HEK293T (cell line): ENCODE results near the gene SAC3D1.
"Not testable (repeated sequence)": the region's sequence is repeated elsewhere in the genome, so short reads cannot be mapped to it uniquely, and the experiment has no call there.

ENCODE experiments used
- CTCF ChIA-PET: fragments of 350-600 bp; formaldehyde crosslinking; extraction: SDS; loops from one replicate; lab custom pipeline; 2021; ENCODE audit warnings: antibody characterized with exemption, inconsistent platforms; lab: Yijun Ruan, JAX
- POLR2A ChIA-PET: fragments of 350-600 bp; formaldehyde crosslinking; extraction: SDS; loops from one replicate; lab custom pipeline; 2020; ENCODE audit warnings: antibody characterized with exemption, inconsistent platforms; lab: Yijun Ruan, JAX
- DNase-seq: peaks from one replicate; pipeline ENCODE4 v3.0.0; 2012; ENCODE audit warnings: mixed read lengths; ENCODE audit errors: extremely low spot score
- ARNT ChIP-seq: fragments of 450-650 bp; IDR thresholded peaks from 2 replicates; pipeline ENCODE4 v1.6.1; 2017; ENCODE audit warnings: mild to moderate bottlenecking
- BHLHE40 ChIP-seq: fragments of 450-650 bp; IDR thresholded peaks from 2 replicates; pipeline ENCODE4 v1.6.1; 2016; ENCODE audit warnings: mild to moderate bottlenecking, moderate library complexity, borderline replicate concordance
- CTBP1 ChIP-seq: fragments of 450-650 bp; IDR thresholded peaks from 2 replicates; pipeline ENCODE4 v1.6.1; 2016; ENCODE audit warnings: borderline replicate concordance
- ELF4 ChIP-seq: fragments of 450-650 bp; IDR thresholded peaks from 2 replicates; pipeline ENCODE4 v1.6.1; 2017; ENCODE audit warnings: antibody characterized with exemption
- FOXA1 ChIP-seq: fragments of 450-650 bp; IDR thresholded peaks from 2 replicates; pipeline ENCODE4 v1.6.1; 2016; ENCODE audit warnings: mild to moderate bottlenecking
- FOXK2 ChIP-seq: fragments of 450-650 bp; IDR thresholded peaks from 2 replicates; pipeline ENCODE4 v1.6.1; 2016; ENCODE audit warnings: mild to moderate bottlenecking
- FOXM1 ChIP-seq: fragments of 450-650 bp; IDR thresholded peaks from 2 replicates; pipeline ENCODE4 v1.6.1; 2017; ENCODE audit warnings: mild to moderate bottlenecking, borderline replicate concordance
- HDGF ChIP-seq: fragments of 450-650 bp; IDR thresholded peaks from 2 replicates; pipeline ENCODE4 v1.6.1; 2017; ENCODE audit warnings: antibody characterized with exemption, borderline replicate concordance
- L3MBTL2 ChIP-seq: fragments of 450-650 bp; conservative IDR thresholded peaks from 2 replicates; pipeline ENCODE4 v1.6.1; 2016; ENCODE audit warnings: mild to moderate bottlenecking
- LEF1 ChIP-seq: fragments of 450-650 bp; IDR thresholded peaks from 2 replicates; pipeline ENCODE4 v1.6.1; 2017; ENCODE audit warnings: mild to moderate bottlenecking, borderline replicate concordance
- NFRKB ChIP-seq: fragments of 450-650 bp; IDR thresholded peaks from 2 replicates; pipeline ENCODE4 v1.6.1; 2016; ENCODE audit warnings: mild to moderate bottlenecking, moderate library complexity
- PKNOX1 ChIP-seq: fragments of 450-650 bp; IDR thresholded peaks from 2 replicates; pipeline ENCODE4 v1.6.1; 2016
- SP1 ChIP-seq: fragments of 450-650 bp; IDR thresholded peaks from 2 replicates; pipeline ENCODE4 v1.6.1; 2017
- SUZ12 ChIP-seq: fragments of 450-650 bp; IDR thresholded peaks from 2 replicates; pipeline ENCODE4 v1.6.1; 2016; ENCODE audit warnings: mild to moderate bottlenecking
- TARDBP ChIP-seq: fragments of 450-650 bp; IDR thresholded peaks from 2 replicates; pipeline ENCODE4 v1.6.1; 2016
- ZNF384 ChIP-seq: fragments of 450-650 bp; IDR thresholded peaks from 2 replicates; pipeline ENCODE4 v1.6.1; 2016

The SAC3D1 gene

GRCh38 chr11:64998690-64999431 is 42.1 kb upstream of the SAC3D1 start:
- CTCF ChIA-PET: interaction anchor here (0.9 to 1.3 kb wide), 2 partner anchors 8 to 111 kb away, joined by 3 to 4 read pairs; no protein-coding TSS in a partner anchor
- DNase-seq: no peak
- POLR2A ChIA-PET: interaction anchor here (0.5 to 0.9 kb wide), 2 partner anchors 42 to 53 kb away, joined by 3 read pairs; partner anchors contain the start of gene SAC3D1
- TF ChIP-seq FOXM1: no peak
- TF ChIP-seq FOXK2: no peak
- no peak for TF ChIP-seq ELF4
- no peak for TF ChIP-seq NFRKB
- no peak for TF ChIP-seq BHLHE40
- no peak for TF ChIP-seq SP1
- no peak for TF ChIP-seq LEF1
- TF ChIP-seq ARNT: no peak
- no peak for TF ChIP-seq PKNOX1
- TF ChIP-seq CTBP1: no peak
- no peak for TF ChIP-seq L3MBTL2
- TF ChIP-seq SUZ12: no peak
- no peak for TF ChIP-seq ZNF384
- TF ChIP-seq TARDBP: no peak
- no peak for TF ChIP-seq FOXA1

GRCh38 chr11:64999478-64999877 is 41.5 kb upstream of the SAC3D1 start:
- ChIA-PET POLR2A (interaction anchor here (0.5 kb wide), 1 partner anchor 54 kb away, joined by 3 read pairs; no protein-coding TSS in a partner anchor), CTCF (interaction anchor here (1.3 kb wide), 1 partner anchor 111 kb away, joined by 3 read pairs; no protein-coding TSS in a partner anchor)
- DNase-seq: no peak
- TF ChIP-seq L3MBTL2 (no peak), NFRKB (no peak), HDGF (no peak), FOXM1 (no peak), LEF1 (no peak), FOXK2 (no peak), ARNT (no peak), TARDBP (no peak), FOXA1 (no peak), BHLHE40 (no peak)

- ChIA-PET POLR2A (interaction anchor here (1.5 kb wide), 1 partner anchor 119 kb away, joined by 3 read pairs; the partner anchor contains the start of genes FAU and MRPL49), CTCF (interaction anchor here (0.6 to 1.1 kb wide), 2 partner anchors 11 to 156 kb away, joined by 3 to 4 read pairs; partner anchors contain the start of gene ARL2)
- no peak for DNase-seq
- TF ChIP-seq ZNF384: no peak
- no peak for TF ChIP-seq ARNT
- no peak for TF ChIP-seq ELF4
- no peak for TF ChIP-seq FOXK2
- no peak for TF ChIP-seq HDGF
- no peak for TF ChIP-seq FOXA1
- TF ChIP-seq PKNOX1: no peak
- TF ChIP-seq SP1: no peak
- TF ChIP-seq SUZ12: no peak
Observed at GRCh38 chr11:65002706-65003105, 38.3 kb upstream of the SAC3D1 start.

- DNase-seq: no peak
- TF ChIP-seq L3MBTL2 (no peak), BHLHE40 (no peak), ZNF384 (no peak), SUZ12 (no peak), PKNOX1 (no peak), SP1 (no peak), LEF1 (no peak)
- POLR2A ChIA-PET: interaction anchor here (1.5 kb wide), 1 partner anchor 119 kb away, joined by 3 read pairs; the partner anchor contains the start of genes FAU and MRPL49
- CTCF ChIA-PET: interaction anchor here (0.6 to 1.1 kb wide), 2 partner anchors 11 to 231 kb away, joined by 4 to 7 read pairs; partner anchors contain the start of gene ARL2
Observed at GRCh38 chr11:65003282-65003681, 37.7 kb upstream of the SAC3D1 start.

GRCh38 chr11:65003968-65004367 is 37.0 kb upstream of the SAC3D1 start:
- DNase-seq, CTCF ChIA-PET: not testable (repeated sequence)
- POLR2A ChIA-PET: interaction anchor here (1.5 kb wide), 1 partner anchor 118 kb away, joined by 3 read pairs; the partner anchor contains the start of genes FAU and MRPL49

- POLR2A ChIA-PET: no interaction called here
- TF ChIP-seq FOXK2 (no peak), PKNOX1 (no peak)
- DNase-seq: no peak
- CTCF ChIA-PET: interaction anchor here (1.0 kb wide), 1 partner anchor 10 kb away, joined by 4 read pairs; no protein-coding TSS in a partner anchor
Observed at GRCh38 chr11:65008016-65008415, 33.0 kb upstream of the SAC3D1 start.
